ENCODE results near the gene SMPX. TPM values are rescaled to one million over a fixed set of nuclear protein-coding genes. Genes with fewer than 3 reads are reported as not detected.

Gene SMPX
- total RNA-seq, 1 donor from 2014 or later: not detected

DNA sequence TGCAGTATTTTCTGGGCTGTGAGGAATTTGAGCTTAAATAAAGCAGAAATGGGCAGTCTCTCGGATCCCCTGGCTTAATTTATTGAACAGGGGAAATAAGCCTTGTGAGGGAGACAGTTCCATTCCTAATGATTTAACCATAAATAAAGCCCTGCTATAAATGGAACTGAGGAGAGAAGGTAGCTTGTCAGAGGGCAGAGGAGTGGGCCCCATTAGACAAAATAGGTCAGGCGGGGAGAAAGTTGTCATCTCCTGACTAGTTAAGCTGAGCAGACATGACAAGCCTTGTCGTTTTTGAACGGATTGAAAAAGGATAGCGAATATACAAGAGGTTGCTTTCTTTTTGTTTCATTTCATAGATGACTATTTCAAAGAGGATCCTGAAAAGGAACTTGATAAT is 39.3 kb downstream of the SMPX start:
- TF ChIP-seq, protein P1, sequence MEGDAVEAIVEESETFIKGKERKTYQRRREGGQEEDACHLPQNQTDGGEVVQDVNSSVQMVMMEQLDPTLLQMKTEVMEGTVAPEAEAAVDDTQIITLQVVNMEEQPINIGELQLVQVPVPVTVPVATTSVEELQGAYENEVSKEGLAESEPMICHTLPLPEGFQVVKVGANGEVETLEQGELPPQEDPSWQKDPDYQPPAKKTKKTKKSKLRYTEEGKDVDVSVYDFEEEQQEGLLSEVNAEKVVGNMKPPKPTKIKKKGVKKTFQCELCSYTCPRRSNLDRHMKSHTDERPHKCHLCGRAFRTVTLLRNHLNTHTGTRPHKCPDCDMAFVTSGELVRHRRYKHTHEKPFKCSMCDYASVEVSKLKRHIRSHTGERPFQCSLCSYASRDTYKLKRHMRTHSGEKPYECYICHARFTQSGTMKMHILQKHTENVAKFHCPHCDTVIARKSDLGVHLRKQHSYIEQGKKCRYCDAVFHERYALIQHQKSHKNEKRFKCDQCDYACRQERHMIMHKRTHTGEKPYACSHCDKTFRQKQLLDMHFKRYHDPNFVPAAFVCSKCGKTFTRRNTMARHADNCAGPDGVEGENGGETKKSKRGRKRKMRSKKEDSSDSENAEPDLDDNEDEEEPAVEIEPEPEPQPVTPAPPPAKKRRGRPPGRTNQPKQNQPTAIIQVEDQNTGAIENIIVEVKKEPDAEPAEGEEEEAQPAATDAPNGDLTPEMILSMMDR (IDR thresholded peaks at IDR 0.05; ENCODE audit: unreplicated experiment): no peak
- H3K27me3 Mint-ChIP-seq (ENCODE audit: unreplicated experiment): no peaks in the 10 kb centered on the region
- no peak for DNase-seq (ENCODE audit: low spot score)
- no peaks in the 10 kb centered on the region for H3K36me3 Mint-ChIP-seq (ENCODE audit: low read depth, unreplicated experiment)
- H3K9me3 Mint-ChIP-seq (ENCODE audit: unreplicated experiment): no peaks in the 10 kb centered on the region
- H3K4me1 Mint-ChIP-seq (ENCODE audit: unreplicated experiment): no peaks in the 10 kb centered on the region
- no peak overlapping the region for H3K4me3 Mint-ChIP-seq (ENCODE audit: unreplicated experiment)
- no peak overlapping the region for H3K27ac Mint-ChIP-seq (ENCODE audit: unreplicated experiment)

DNA sequence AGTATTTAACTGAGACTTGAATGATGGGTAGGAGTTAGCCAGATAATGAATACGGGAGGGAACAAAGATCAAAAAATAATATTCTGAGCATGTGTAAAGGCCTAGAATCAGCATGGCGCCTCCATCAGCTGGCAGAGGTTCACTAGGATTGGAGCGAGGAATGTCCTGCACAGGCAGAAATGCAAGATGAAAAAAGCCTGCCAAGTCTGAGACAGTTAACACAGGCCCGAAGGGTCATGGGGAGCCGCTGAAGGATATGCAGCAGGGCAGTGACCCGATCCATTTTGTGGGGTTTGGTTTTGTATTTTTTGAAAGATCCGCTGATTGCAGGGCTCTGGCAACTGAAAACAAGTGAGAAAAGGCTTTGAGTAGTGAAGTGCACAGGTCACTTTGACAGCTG is 40.1 kb downstream of the SMPX start:
- H3K27me3 Mint-ChIP-seq (ENCODE audit: unreplicated experiment): no peaks in the 10 kb centered on the region
- no peak for DNase-seq (ENCODE audit: low spot score)
- TF ChIP-seq, protein P1 (IDR thresholded peaks at IDR 0.05; ENCODE audit: unreplicated experiment): no peak
- H3K27ac Mint-ChIP-seq (ENCODE audit: unreplicated experiment): no peak overlapping the region
- no peak overlapping the region for H3K4me3 Mint-ChIP-seq (ENCODE audit: unreplicated experiment)
- no peaks in the 10 kb centered on the region for H3K9me3 Mint-ChIP-seq (ENCODE audit: unreplicated experiment)
- H3K4me1 Mint-ChIP-seq (ENCODE audit: unreplicated experiment): no peaks in the 10 kb centered on the region
- no peaks in the 10 kb centered on the region for H3K36me3 Mint-ChIP-seq (ENCODE audit: low read depth, unreplicated experiment)

DNA sequence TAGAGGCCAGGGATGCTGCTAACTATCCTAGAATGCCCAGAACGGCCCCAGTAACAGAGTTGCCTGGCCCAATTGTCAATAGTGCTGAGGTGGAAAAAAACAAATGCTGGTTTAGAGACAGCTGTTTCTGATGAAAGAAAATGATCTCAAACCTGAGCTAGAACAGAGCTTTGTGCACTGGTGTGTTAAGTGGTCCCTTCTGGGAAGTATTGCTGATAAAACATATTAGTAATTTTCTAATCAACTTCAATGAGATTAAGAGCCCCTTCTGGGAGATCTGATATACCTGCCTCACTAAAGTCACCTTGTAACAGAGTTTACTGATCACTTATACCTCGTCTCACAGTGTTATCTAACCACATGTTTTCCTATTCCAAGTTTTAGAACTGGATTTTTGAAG is 42.1 kb downstream of the SMPX start:
- no peak overlapping the region for H3K27ac Mint-ChIP-seq (ENCODE audit: unreplicated experiment)
- DNase-seq (ENCODE audit: low spot score): no peak
- TF ChIP-seq, protein P1 (IDR thresholded peaks at IDR 0.05; ENCODE audit: unreplicated experiment): no peak
- H3K9me3 Mint-ChIP-seq (ENCODE audit: unreplicated experiment): no peaks in the 10 kb centered on the region
- no peaks in the 10 kb centered on the region for H3K4me1 Mint-ChIP-seq (ENCODE audit: unreplicated experiment)
- H3K4me3 Mint-ChIP-seq (ENCODE audit: unreplicated experiment): no peak overlapping the region
- no peaks in the 10 kb centered on the region for H3K36me3 Mint-ChIP-seq (ENCODE audit: low read depth, unreplicated experiment)
- no peaks in the 10 kb centered on the region for H3K27me3 Mint-ChIP-seq (ENCODE audit: unreplicated experiment)

DNA sequence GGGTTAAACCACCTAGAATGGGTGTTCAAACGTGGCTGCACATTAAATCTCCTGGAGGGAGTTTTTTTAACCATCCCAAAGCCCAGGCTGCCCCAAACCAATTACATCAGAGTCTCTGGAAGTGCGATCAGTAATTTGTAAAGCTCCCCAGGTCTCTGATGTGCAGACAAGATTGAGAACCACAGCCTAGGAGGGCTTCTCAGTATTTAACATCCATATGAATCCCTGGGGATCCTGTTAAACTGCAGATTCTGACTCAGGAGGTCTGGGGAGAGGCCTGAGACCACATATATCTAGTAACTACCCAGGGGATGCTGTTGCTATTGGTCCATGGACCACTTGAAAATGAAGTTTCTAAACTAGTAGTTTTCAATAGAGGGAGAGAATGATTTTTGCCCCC is 42.6 kb downstream of the SMPX start:
- H3K36me3 Mint-ChIP-seq (ENCODE audit: low read depth, unreplicated experiment): no peaks in the 10 kb centered on the region
- H3K27me3 Mint-ChIP-seq (ENCODE audit: unreplicated experiment): no peaks in the 10 kb centered on the region
- H3K4me3 Mint-ChIP-seq (ENCODE audit: unreplicated experiment): no peak overlapping the region
- TF ChIP-seq, protein P1 (IDR thresholded peaks at IDR 0.05; ENCODE audit: unreplicated experiment): no peak
- H3K4me1 Mint-ChIP-seq (ENCODE audit: unreplicated experiment): no peaks in the 10 kb centered on the region
- no peaks in the 10 kb centered on the region for H3K9me3 Mint-ChIP-seq (ENCODE audit: unreplicated experiment)
- DNase-seq (ENCODE audit: low spot score): no peak
- no peak overlapping the region for H3K27ac Mint-ChIP-seq (ENCODE audit: unreplicated experiment)

DNA sequence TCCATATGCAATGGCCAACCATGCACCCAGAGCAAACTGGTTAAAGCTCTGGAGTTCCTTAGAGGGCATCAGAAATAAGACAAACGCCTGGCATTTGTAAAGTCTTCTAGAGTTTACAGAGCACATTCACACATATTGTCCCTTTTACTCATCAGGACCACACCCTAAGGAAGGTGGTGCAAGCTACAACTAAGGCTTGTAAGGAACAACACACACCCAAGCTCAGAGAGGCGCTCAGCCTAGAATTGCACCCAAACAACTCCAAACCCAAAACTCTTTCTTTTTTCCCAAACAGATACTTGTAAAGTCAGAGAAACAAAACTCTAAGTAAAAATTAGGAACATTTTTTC is 46.1 kb downstream of the SMPX start:
- no peaks in the 10 kb centered on the region for H3K9me3 Mint-ChIP-seq (ENCODE audit: unreplicated experiment)
- DNase-seq (ENCODE audit: low spot score): no peak
- no peaks in the 10 kb centered on the region for H3K4me1 Mint-ChIP-seq (ENCODE audit: unreplicated experiment)
- no peaks in the 10 kb centered on the region for H3K27me3 Mint-ChIP-seq (ENCODE audit: unreplicated experiment)
- no peak overlapping the region for H3K27ac Mint-ChIP-seq (ENCODE audit: unreplicated experiment)
- H3K36me3 Mint-ChIP-seq (ENCODE audit: low read depth, unreplicated experiment): no peaks in the 10 kb centered on the region
- TF ChIP-seq, protein P1 (IDR thresholded peaks at IDR 0.05; ENCODE audit: unreplicated experiment): no peak
- H3K4me3 Mint-ChIP-seq (ENCODE audit: unreplicated experiment): no peak overlapping the region
